GM12892 (cell line): ENCODE measurements around the gene SETD1A.

Experiments
- POLR2A ChIP-seq: IDR thresholded peaks from 2 replicates; pipeline ENCODE4 v1.6.1; 2011; ENCODE audit warnings: low read depth, low read length, control low read depth
- POLR2AphosphoS5 ChIP-seq: IDR thresholded peaks from 2 replicates; pipeline ENCODE4 v1.6.1; 2011; ENCODE audit warnings: low read depth, low read length, control low read depth
- TAF1 ChIP-seq: IDR thresholded peaks from 2 replicates; pipeline ENCODE4 v1.6.1; 2011; ENCODE audit warnings: low read depth, mild to moderate bottlenecking, control low read depth, low read length, borderline replicate concordance

- no peak for TF ChIP-seq POLR2AphosphoS5
- no peak for TF ChIP-seq POLR2A
- no peak for TF ChIP-seq TAF1
Observed at GRCh38 chr16:30922420-30922959, 35.1 kb upstream of the SETD1A start.
